ENCODE data around the gene RASSF4. TPM values are rescaled to one million over a fixed set of nuclear protein-coding genes. Genes with fewer than 3 reads are reported as not detected.
A peak's percentile ranks its signal among the peaks of the same experiment; 100 is the strongest.

Gene RASSF4
- total RNA-seq, 1 donor from 2014 or later = 93.5 TPM

GRCh38 chr10:44925811-44926750 lies 33.5 kb upstream of the RASSF4 start:
- no peak for DNase-seq
- intact Hi-C loops (cut with micrococcal nuclease) = no loop called here
- ATAC-seq = no peak

GRCh38 chr10:44926751-44927351 lies 32.8 kb upstream of the RASSF4 start:
- ATAC-seq = no peak
- intact Hi-C loops (cut with micrococcal nuclease) = no loop called here
- no peak for DNase-seq

GRCh38 chr10:44927352-44927751 lies 32.2 kb upstream of the RASSF4 start:
- intact Hi-C loops (cut with micrococcal nuclease) = no loop called here
- DNase-seq (no peak), ATAC-seq (peak; percentile 51)

- intact Hi-C loops (cut with micrococcal nuclease) = no loop called here
- no peak for ATAC-seq
- no peak for DNase-seq
Measured at GRCh38 chr10:44928462-44928861, 31.1 kb upstream of the RASSF4 start.

GRCh38 chr10:44929356-44930255 lies 30.0 kb upstream of the RASSF4 start:
- ATAC-seq = no peak
- no peak for DNase-seq
- intact Hi-C loops (cut with micrococcal nuclease) = loop anchor here (5.0 kb wide), 1 partner anchor 48 kb away; the partner anchor contains the start of gene DEPP1

GRCh38 chr10:44930904-44931620 lies 28.5 kb upstream of the RASSF4 start:
- DNase-seq (no peak), ATAC-seq (no peak)
- intact Hi-C loops (cut with micrococcal nuclease) = loop anchor here (5.0 kb wide), 1 partner anchor 46 kb away; the partner anchor contains the start of gene DEPP1

GRCh38 chr10:44931621-44932516 lies 27.7 kb upstream of the RASSF4 start:
- no peak for DNase-seq
- ATAC-seq = no peak
- intact Hi-C loops (cut with micrococcal nuclease) = loop anchor here (5.0 kb wide), 1 partner anchor 45 kb away; the partner anchor contains the start of gene DEPP1

- intact Hi-C loops (cut with micrococcal nuclease) = loop anchor here (5.0 kb wide), 1 partner anchor 45 kb away; the partner anchor contains the start of gene DEPP1
- DNase-seq (peak; percentile 98), ATAC-seq (peak; percentile 88)
Measured at GRCh38 chr10:44932517-44933450, 26.8 kb upstream of the RASSF4 start.

- ATAC-seq (no peak), DNase-seq (no peak)
- intact Hi-C loops (cut with micrococcal nuclease) = loop anchor here (5.0 kb wide), 1 partner anchor 44 kb away; the partner anchor contains the start of gene DEPP1
Measured at GRCh38 chr10:44933451-44934321, 25.9 kb upstream of the RASSF4 start.

GRCh38 chr10:44934416-44935200 lies 25.0 kb upstream of the RASSF4 start:
- DNase-seq (peak; percentile 53), ATAC-seq (peak; percentile 2)
- intact Hi-C loops (cut with micrococcal nuclease) = loop anchor here (5.0 kb wide), 1 partner anchor 43 kb away; the partner anchor contains the start of gene DEPP1

- intact Hi-C loops (cut with micrococcal nuclease) = no loop called here
- DNase-seq (peak; percentile 83), ATAC-seq (peak; percentile 80)
Measured at GRCh38 chr10:44935201-44935965, 24.2 kb upstream of the RASSF4 start.

- intact Hi-C loops (cut with micrococcal nuclease) = no loop called here
- DNase-seq = no peak
- ATAC-seq = no peak
Measured at GRCh38 chr10:44935966-44936295, 23.7 kb upstream of the RASSF4 start.

GRCh38 chr10:44936314-44936975 lies 23.2 kb upstream of the RASSF4 start:
- DNase-seq = no peak
- ATAC-seq = no peak
- intact Hi-C loops (cut with micrococcal nuclease) = no loop called here
